GM21825 (cell line): ENCODE results near the gene TBX15.

Experiments
- ATAC-seq: cut with Tn5 transposase; IDR thresholded peaks from one replicate; pipeline ENCODE4 v1.9.1; 2021; ENCODE audit warnings: mild to moderate bottlenecking, moderate library complexity; ENCODE audit not compliant: unreplicated experiment

Gene TBX15

GRCh38 chr1:119002028-119002686 lies 14.0 kb upstream of the TBX15 start:
- ATAC-seq = no peak

- ATAC-seq = no peak
These were observed 13.3 kb upstream of the TBX15 start for GRCh38 chr1:119001181-119002027.

- no peak for ATAC-seq
These were observed 12.4 kb upstream of the TBX15 start for GRCh38 chr1:119000371-119001180.

DNA sequence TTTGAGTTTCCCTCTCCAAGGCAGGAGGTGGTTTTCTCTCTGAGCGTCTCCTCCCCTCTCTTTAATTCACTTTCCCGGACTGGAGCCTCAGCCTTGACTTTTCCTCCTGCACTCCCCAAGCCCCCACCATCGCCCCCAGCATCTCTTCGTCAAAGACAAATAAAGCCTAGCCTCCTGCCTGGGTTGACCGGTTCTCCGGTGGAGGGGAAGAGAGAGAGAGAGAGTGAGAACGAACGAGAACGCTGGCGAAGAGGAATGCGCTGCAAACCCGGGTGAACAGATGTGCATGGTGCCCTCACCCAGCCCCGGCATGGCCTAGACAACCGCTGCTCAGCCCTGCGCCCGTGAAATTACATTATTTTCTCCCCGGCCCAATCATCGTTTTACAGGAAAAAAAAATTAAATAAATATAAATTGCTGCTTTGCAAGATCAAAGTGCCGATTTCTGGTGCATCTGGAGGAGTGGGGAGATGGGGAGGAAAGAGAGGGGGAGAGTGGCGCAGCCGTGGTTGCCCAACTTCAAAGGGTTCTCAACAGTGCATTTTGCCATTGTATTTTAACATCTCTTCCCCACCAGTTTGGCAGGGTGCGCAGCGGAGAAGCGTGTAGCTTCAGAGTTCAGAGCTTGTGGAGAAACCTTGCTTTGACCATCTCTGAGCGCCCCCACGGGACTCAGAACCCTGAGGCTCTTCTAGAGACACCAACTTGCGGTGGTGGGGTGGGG lies 11.4 kb upstream of the TBX15 start:
- ATAC-seq = no peak

GRCh38 chr1:118998171-118998570 lies 10.0 kb upstream of the TBX15 start:
- no peak for ATAC-seq

DNA sequence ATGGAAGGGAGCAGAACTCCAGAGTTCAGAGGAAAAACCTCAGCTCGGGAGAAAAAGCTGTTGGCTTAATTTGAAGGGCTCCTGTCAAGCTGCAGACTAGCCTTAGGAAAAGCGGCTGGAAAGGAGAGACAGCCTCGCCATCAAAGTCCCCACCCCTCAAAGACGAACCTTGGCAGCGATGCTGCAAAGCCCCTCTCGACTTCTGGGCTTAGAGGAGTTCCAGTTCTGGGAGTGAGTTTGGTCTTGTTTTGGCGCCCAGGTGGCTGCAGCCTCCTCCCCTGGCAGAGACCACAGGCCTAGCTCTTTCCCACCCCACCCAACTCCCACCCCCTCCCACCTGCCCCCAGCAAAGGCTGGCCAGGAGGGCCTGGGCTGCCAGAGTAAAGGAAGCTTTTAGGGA lies 9.1 kb upstream of the TBX15 start:
- no peak for ATAC-seq

- ATAC-seq = no peak
These were observed 7.3 kb upstream of the TBX15 start for GRCh38 chr1:118995312-118996016.

DNA sequence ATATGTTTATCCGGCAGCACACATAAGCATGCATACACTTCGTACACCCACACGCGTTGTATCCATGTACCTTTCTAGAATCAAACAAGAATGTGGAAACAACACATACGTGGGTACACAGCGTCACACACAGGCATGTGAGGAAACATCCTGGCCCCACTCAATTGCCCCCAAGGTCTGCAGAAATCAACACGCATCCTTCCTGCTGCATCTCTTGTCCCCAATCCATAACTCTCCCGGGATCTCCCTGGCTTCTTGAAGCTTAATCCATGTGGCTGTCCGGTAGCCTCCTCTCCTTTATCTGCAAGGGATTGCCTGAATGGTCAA lies 5.5 kb upstream of the TBX15 start:
- ATAC-seq = no peak

DNA sequence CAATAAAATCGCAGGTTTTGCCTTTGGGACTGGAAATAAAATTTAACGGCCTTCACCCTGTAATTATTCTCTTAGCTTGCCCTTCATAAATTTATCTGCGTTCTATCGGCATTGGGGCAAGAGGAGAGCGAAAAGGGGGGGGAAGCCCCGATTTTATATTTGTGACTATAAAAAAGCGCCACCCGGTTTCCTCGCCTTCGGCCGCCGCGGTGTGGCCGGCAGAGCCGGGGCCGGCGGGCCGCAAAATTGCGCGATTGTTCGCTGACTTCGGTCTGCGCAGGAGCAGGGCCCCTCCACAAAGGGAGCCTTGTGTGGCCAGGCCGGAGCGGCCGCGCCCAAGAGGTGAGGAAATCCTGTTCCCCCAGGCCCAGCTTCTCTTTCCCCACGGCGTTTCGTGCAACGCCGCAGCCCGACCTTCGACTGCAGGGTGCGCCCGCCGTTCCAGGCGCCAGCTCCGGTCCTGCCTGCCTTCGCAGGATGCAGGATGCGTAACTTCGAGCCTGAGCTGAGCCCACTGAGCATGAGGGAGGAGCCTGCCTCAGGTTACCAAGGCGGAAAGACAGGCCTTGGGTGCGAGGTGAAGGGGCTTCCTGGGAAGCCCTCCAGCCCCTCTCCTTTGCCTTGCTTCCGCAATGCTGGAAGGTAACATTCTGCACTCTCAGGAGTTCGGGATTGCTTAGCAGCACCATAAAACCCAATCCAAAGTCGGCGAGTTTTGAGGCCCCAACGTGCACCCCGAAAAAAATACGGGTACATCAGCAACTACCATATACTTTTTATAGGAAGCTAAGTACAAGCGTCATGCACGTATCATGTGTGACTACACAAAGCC lies 4.9 kb upstream of the TBX15 start:
- no peak for ATAC-seq

DNA sequence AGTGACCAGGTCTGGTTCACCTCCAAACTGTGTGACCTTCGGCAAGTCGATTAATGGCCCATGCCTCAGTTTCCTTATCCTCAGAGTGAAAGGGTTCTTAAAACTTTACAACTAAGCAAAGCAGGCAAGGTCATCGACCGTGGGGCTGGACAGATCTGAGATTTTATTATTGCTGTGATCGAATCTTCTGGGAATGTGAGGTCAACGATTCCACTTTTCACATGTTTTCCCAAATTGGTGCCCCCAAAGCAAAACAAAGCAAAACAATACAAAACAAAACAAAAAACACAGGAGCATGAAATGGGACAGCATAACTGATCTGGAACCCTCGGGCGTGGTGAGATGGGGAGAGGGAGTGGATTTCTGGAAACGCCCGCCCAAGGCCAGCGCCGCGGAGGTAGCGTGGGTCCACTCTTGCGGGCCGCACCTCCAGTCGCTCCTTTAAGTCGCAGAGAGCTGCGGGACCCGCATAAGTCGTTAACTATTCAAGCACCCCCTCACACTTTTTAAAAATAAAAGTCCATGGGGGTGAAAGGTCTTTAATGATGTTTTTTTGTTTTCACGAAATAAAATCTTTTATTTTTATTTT lies 4.2 kb upstream of the TBX15 start:
- ATAC-seq = no peak

DNA sequence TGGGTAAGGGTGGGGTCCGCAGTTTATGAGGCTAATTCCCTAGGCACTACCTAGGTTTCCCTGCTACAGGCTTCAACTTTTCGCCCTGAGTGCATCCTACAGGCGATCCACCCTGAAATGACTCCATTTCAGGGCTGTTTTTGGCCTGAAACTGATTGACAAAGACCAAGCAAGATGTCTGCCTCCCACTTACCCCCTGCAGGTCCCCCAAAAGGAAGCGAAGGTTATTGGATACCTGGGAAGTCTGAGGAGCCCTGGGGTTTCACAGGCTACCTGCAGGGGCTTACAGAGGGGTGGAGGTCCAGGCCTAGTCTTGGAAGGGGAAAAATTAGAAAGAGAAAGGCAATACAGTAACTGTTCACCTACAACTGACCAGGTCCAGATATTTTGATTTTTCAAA lies 3.3 kb upstream of the TBX15 start:
- ATAC-seq = no peak

DNA sequence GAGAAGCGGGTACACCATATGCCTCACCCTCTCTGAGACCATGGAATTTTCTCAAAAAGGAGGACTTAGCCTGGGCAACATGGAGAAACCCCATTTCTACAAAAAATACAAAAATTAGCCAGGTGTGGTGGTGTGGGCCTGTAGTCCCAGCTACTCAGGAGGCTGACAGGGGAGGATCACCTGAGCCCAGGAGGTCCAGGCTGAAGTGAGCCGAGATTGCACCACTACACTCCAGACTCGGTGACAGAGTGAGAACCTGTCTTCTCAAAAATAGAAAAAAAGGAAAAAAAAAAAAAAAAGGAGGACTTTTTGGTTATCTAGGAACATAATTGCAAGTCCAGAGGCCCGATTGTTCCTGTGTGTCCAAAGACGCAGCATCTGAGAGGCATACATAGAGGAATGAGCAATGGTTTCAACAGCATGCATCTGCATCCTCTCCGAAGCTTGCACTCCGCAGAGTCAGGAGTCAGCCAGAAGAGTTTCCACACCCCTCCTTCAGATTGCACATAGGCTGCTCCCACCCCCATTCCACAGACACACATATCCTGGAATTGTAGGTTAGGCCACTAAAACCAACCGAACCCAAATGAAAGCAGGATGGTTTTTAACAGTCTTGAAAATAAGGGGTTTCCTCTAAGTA lies 2.5 kb upstream of the TBX15 start:
- no peak for ATAC-seq

DNA sequence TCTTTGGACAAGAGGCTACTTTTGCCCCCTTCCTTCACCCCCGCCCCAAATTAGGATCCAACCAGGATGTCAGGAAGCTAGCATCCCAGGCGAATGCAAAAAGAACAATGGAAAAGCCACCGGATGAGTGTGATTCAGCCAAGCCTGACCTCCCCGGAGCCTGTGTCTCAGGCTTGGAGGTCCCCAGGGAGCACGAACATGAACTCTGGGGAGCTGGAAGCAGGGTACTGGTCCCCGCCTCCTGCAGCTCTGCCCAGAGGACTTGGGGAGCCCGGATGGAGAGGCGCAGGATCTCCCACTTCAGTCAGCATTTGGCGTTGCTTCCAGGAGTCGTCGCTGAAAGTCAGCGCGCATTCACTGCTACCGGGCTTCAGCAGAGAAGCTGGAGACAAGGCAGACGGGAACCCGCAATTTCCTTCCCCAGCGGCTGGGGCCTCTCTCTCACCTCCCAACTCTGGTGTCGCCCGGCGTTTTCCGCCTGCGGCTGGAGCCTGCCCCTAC lies 1.8 kb upstream of the TBX15 start:
- no peak for ATAC-seq

- no peak for ATAC-seq
These were observed 1.1 kb upstream of the TBX15 start for GRCh38 chr1:118989006-118989815.

- ATAC-seq = no peak
These were observed 516 bp downstream of the TBX15 start for GRCh38 chr1:118987468-118988185.

DNA sequence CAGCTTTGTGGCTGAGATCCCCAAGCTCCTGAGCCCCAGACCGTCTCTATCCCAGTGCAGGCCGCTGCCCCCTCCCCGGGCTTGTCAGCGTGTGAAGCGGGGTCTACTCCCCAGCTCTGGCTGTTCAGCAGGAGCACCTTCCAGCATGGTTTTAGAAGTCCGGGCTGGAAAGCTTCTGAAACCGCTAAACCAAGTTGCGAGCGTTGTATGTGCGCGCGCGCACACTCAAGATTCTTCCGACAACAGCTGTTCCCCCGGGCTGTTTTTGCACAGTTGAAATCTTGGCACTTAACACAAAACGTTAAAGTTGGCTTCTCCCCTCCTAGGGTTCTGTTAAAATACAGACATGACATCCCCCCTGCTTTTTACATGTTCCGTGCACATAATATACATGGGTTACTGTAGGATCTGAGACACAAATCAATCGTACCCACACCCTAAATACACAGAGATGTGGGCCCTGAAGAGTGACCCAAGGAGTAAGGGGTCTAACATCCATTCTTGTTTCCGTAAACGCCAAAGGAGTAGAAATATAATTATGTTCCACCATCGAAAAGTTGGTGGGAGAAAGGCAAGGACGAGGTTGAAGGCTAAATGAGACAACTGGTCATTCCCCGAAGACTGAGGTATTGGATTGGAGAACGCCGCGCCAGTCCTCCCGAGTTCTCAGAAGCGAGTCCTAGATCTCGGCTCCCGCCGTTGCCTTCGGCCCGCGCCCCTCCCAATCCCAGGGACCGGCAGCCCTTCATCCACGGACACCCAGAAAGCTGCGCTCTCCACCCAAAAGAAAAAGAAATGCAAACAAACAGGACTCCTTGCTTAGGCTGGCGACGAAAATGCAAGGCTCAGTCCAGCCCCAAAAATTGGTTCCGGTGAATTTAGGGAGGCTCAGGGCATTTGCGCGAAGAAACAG lies 1.3 kb downstream of the TBX15 start:
- no peak for ATAC-seq
